HEK293 (cell line): ENCODE results near the gene NOL4L.

Source experiments
- CTCF ChIA-PET: fragments of 350-600 bp; formaldehyde crosslinking; extraction: SDS; loops from one replicate; lab custom pipeline; 2021; ENCODE audit warnings: antibody characterized with exemption; lab: Yijun Ruan, JAX
- POLR2A ChIA-PET: fragments of 300-600 bp; formaldehyde crosslinking; extraction: SDS; loops from one replicate; lab custom pipeline; 2020; ENCODE audit warnings: antibody characterized with exemption, inconsistent platforms; lab: Yijun Ruan, JAX
- H3K27ac ChIP-seq: fragments of 200-500 bp; sonication (Bioruptor generic); 2 replicates; pipeline ENCODE4 v1.5.1; 2014; ENCODE audit warnings: low read depth, low read length, control low read depth, inconsistent platforms; ENCODE audit errors: extremely low read depth
- H3K36me3 ChIP-seq, 2 experiments: fragments of 200-500 bp in 1 of 2; sonication (Bioruptor generic) in 1 of 2; 1 replicate in 1 of 2; 2 replicates in 1 of 2; pipeline ENCODE4 v1.5.1; 2014 to 2017; ENCODE audit warnings: inconsistent platforms in 2 of 2, low read length in 2 of 2; ENCODE audit not compliant: control insufficient read depth in 2 of 2, insufficient read depth in 1 of 2
- H3K4me1 ChIP-seq: fragments of 200-500 bp; sonication (Bioruptor generic); 2 replicates; pipeline ENCODE4 v1.5.1; 2014; ENCODE audit warnings: mild to moderate bottlenecking, low read length, inconsistent platforms; ENCODE audit not compliant: control insufficient read depth, insufficient read depth
- H3K4me3 ChIP-seq: 2 replicates; pipeline ENCODE4 v1.5.1; 2011; ENCODE audit warnings: low read depth, mild to moderate bottlenecking, control low read depth, low read length, moderate library complexity
- H3K9me3 ChIP-seq: fragments of 200-500 bp; sonication (Bioruptor generic); 2 replicates; pipeline ENCODE4 v1.5.1; 2014; ENCODE audit warnings: low read depth, low read length, inconsistent platforms; ENCODE audit not compliant: control insufficient read depth, insufficient read depth
- GLI2 ChIP-seq: fragments of 450-650 bp; formaldehyde crosslinking; IDR thresholded peaks from 2 replicates; pipeline ENCODE4; 2017; ENCODE audit warnings: missing biosample characterization, missing genetic modification characterization, low read depth, borderline replicate concordance
- YY1 ChIP-seq: fragments of 450-650 bp; formaldehyde crosslinking; IDR thresholded peaks from 2 replicates; pipeline ENCODE4 v1.5.1; 2018; ENCODE audit warnings: missing biosample characterization, missing genetic modification characterization
- ZFP69B ChIP-seq: fragments of 450-650 bp; formaldehyde crosslinking; IDR thresholded peaks from 2 replicates; pipeline ENCODE4 v1.5.1; 2016; ENCODE audit warnings: missing biosample characterization, missing genetic modification characterization
- ZNF175 ChIP-seq: fragments of 450-650 bp; formaldehyde crosslinking; IDR thresholded peaks from 2 replicates; pipeline ENCODE4 v1.5.1; 2016; ENCODE audit warnings: missing biosample characterization, missing genetic modification characterization
- ZNF37A ChIP-seq: fragments of 450-650 bp; IDR thresholded peaks from 2 replicates; pipeline ENCODE4 v1.5.1; 2018; ENCODE audit warnings: missing biosample characterization, missing genetic modification characterization
- ZNF391 ChIP-seq: fragments of 450-650 bp; formaldehyde crosslinking; IDR thresholded peaks from 2 replicates; pipeline ENCODE4 v1.5.1; 2016; ENCODE audit warnings: low read depth, missing biosample characterization, missing genetic modification characterization, borderline replicate concordance
- ZNF426 ChIP-seq: fragments of 450-650 bp; formaldehyde crosslinking; IDR thresholded peaks from 2 replicates; pipeline ENCODE4 v1.5.1; 2017; ENCODE audit warnings: missing biosample characterization, missing genetic modification characterization, mild to moderate bottlenecking, inconsistent platforms, moderate library complexity
- ZNF585B ChIP-seq: fragments of 450-650 bp; formaldehyde crosslinking; IDR thresholded peaks from 2 replicates; pipeline ENCODE4 v1.5.1; 2016; ENCODE audit warnings: missing biosample characterization, missing genetic modification characterization
- ZNF596 ChIP-seq: fragments of 450-650 bp; IDR thresholded peaks from 2 replicates; pipeline ENCODE4 v1.5.0; 2018; ENCODE audit warnings: missing biosample characterization, mild to moderate bottlenecking, missing genetic modification characterization, moderate library complexity
- ZNF600 ChIP-seq: fragments of 450-650 bp; formaldehyde crosslinking; IDR thresholded peaks from 2 replicates; pipeline ENCODE4 v1.5.1; 2016; ENCODE audit warnings: missing biosample characterization, missing genetic modification characterization
- ZNF621 ChIP-seq: fragments of 450-650 bp; formaldehyde crosslinking; IDR thresholded peaks from 2 replicates; pipeline ENCODE4 v1.5.1; 2017; ENCODE audit warnings: missing biosample characterization, missing genetic modification characterization
- ZNF654 ChIP-seq: fragments of 450-650 bp; formaldehyde crosslinking; IDR thresholded peaks from 2 replicates; pipeline ENCODE4 v1.5.1; 2016; ENCODE audit warnings: low read depth, missing biosample characterization, missing genetic modification characterization
- ZSCAN30 ChIP-seq: fragments of 450-650 bp; IDR thresholded peaks from 2 replicates; pipeline ENCODE4 v1.5.1; 2018; ENCODE audit warnings: missing biosample characterization, mild to moderate bottlenecking, missing genetic modification characterization, moderate library complexity
- TF ChIP-seq, protein P1 (sequence below): fragments of 450-650 bp; formaldehyde crosslinking; IDR thresholded peaks from 2 replicates; pipeline ENCODE4 v1.5.1; 2016; ENCODE audit warnings: missing biosample characterization, missing genetic modification characterization
- TF ChIP-seq, protein P2 (sequence below): fragments of 450-650 bp; formaldehyde crosslinking; IDR thresholded peaks from 2 replicates; pipeline ENCODE4 v1.5.1; 2016; ENCODE audit warnings: missing biosample characterization, missing genetic modification characterization
- TF ChIP-seq, protein P3 (sequence below): fragments of 450-650 bp; formaldehyde crosslinking; IDR thresholded peaks from 2 replicates; pipeline ENCODE4; 2016; ENCODE audit warnings: missing biosample characterization, missing genetic modification characterization
- TF ChIP-seq, protein P4 (sequence below): fragments of 450-650 bp; formaldehyde crosslinking; IDR thresholded peaks from 2 replicates; pipeline ENCODE4 v1.5.1; 2016; ENCODE audit warnings: missing biosample characterization, missing genetic modification characterization

Gene NOL4L

DNA sequence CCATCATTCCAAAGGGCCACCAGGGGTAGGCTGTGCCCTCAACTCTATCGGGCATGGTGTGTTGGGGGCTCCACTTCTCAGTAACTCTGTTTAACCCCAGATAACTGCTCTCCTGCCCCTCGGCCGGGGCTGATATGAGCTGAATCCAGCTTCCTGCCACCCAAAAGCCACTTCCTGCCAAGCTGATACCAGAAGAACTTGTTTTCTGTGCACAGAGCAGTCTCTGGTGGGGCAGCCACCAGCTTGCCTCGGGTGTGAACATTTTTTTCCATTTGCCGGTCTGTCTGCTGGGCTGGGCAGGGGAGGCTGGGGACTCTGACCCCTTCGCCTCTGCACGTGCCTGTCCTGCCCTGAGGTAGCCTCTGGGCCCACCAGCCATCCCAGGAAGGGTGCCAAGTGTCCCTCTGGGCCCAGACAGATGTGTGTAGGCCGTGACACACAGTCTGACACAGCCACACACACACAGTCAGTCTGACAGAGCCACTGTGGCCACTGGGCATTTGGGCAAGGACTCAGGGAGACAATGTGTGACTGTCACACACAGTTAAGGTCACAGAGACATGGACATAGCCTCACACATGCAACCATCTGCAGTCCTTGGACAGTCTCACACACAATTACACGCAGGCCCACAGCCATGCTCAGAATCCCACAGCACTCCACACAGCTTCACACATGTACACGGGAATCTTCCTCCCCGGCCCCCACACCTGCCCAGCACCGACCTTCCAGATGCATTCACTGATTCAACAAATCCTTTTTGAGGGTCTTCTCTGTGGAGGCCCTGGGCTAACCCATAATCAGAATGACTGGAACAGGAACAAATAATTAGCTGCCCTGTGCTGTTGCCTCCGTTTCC lies 45.1 kb downstream of the NOL4L start:
- Histone ChIP-seq H3K4me3 (no peak overlapping the region), H3K36me3 (no peaks in the 10 kb centered on the region), H3K27ac (no peak overlapping the region), H3K4me1 (0 out of 2 replicates have a peak, but pooled peaks cover under 1% of the 10 kb centered on the region), H3K9me3 (no peaks in the 10 kb centered on the region)
- ChIA-PET CTCF (interaction anchor here (1.9 kb wide), 1 partner anchor 18 kb away, joined by 6 read pairs; no protein-coding TSS in a partner anchor), POLR2A (no interaction called here)
- TF ChIP-seq ZSCAN30 (tag by site-specific recombination) (no peak), YY1 (no peak), ZNF621 (no peak), ZNF585B (tag by site-specific recombination) (no peak), GLI2 (tag by site-specific recombination) (no peak), ZNF175 (tag by site-specific recombination) (no peak), ZNF37A (tag by site-specific recombination) (no peak), ZNF426 (no peak), ZNF600 (tag by site-specific recombination) (no peak), ZNF596 (tag by site-specific recombination) (no peak)
- TF ChIP-seq, protein P1, sequence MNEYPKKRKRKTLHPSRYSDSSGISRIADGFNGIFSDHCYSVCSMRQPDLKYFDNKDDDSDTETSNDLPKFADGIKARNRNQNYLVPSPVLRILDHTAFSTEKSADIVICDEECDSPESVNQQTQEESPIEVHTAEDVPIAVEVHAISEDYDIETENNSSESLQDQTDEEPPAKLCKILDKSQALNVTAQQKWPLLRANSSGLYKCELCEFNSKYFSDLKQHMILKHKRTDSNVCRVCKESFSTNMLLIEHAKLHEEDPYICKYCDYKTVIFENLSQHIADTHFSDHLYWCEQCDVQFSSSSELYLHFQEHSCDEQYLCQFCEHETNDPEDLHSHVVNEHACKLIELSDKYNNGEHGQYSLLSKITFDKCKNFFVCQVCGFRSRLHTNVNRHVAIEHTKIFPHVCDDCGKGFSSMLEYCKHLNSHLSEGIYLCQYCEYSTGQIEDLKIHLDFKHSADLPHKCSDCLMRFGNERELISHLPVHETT (tag by site-specific recombination) = no peak
- TF ChIP-seq, protein P2, sequence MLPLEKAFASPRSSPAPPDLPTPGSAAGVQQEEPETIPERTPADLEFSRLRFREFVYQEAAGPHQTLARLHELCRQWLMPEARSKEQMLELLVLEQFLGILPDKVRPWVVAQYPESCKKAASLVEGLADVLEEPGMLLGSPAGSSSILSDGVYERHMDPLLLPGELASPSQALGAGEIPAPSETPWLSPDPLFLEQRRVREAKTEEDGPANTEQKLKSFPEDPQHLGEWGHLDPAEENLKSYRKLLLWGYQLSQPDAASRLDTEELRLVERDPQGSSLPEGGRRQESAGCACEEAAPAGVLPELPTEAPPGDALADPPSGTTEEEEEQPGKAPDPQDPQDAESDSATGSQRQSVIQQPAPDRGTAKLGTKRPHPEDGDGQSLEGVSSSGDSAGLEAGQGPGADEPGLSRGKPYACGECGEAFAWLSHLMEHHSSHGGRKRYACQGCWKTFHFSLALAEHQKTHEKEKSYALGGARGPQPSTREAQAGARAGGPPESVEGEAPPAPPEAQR (tag by site-specific recombination) = no peak

DNA sequence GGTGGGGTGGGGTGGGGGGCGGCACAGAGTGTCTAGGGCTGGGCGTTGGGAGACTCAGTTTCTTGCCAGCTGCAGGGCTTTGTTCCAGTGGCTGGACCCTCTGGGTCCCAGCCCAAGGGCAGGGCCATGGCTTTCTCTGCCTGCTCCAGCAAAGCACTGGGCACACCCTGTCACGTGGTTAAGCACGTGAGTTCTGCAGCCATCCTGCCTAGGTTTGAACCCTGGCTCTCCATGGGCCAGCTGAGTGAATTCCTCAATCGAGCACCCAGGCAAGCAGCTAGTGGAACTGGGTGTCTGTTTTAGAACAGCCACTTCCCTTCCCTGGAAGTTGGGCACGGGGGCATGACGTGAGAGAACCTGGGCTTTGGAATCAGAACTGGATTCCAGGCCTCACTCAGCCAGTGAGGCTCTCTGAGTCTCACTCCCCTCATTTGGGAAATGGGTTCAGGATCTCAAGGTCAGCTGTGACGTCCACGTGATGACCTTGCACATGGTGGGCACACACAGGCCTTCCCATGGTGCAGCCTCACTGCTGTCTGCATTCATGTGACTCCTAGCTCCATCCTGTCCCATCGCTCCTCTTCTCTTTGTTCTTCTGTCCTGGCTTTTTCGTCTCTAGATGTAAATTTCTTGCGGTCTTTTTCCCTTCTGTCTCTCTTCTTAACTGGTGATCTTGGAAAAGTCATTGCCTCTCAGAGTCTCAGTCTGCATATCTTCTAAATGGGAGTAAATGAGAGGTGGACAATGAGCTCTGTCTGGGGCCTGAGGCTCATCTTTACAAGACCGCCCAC lies 45.9 kb downstream of the NOL4L start:
- ChIA-PET POLR2A (no interaction called here), CTCF (interaction anchor here (0.6 to 1.9 kb wide), 2 partner anchors 11 to 17 kb away, joined by 6 read pairs; no protein-coding TSS in a partner anchor)
- Histone ChIP-seq H3K9me3 (no peaks in the 10 kb centered on the region), H3K36me3 (no peaks in the 10 kb centered on the region), H3K27ac (no peak overlapping the region), H3K4me3 (no peak overlapping the region), H3K4me1 (0 out of 2 replicates have a peak, but pooled peaks cover 4% of the 10 kb centered on the region)
- TF ChIP-seq ZFP69B (tag by site-specific recombination) (no peak), ZNF391 (no peak)
- TF ChIP-seq, protein P3, sequence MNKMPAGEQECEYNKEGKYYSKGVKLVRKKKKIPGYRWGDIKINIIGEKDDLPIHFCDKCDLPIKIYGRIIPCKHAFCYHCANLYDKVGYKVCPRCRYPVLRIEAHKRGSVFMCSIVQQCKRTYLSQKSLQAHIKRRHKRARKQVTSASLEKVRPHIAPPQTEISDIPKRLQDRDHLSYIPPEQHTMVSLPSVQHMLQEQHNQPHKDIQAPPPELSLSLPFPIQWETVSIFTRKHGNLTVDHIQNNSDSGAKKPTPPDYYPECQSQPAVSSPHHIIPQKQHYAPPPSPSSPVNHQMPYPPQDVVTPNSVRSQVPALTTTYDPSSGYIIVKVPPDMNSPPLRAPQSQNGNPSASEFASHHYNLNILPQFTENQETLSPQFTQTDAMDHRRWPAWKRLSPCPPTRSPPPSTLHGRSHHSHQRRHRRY (tag by site-specific recombination) = no peak

DNA sequence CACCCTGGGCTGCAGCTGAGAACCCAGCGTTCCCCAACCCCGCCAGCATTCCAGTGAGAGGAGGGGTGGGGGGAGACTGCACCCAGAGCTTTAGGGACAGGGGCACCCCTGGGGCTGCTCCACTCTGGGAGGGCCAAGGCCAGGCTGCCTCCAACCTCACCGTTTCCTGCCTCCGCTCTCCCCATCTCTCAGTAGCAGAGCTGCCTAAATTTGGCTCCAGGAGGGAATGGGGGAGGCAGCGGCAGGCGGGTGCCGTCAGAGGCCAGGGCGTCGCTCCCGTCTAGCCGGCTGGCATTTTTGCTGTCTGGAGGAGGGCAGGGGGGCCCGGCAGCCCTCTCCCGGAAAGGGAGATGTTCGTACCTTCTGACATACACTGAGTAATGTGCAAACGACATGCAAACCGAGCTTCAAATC lies 46.6 kb downstream of the NOL4L start:
- ChIA-PET POLR2A (no interaction called here), CTCF (interaction anchor here (1.9 kb wide), 1 partner anchor 16 kb away, joined by 6 read pairs; no protein-coding TSS in a partner anchor)
- H3K27ac ChIP-seq = no peak overlapping the region
- no peaks in the 10 kb centered on the region for H3K9me3 ChIP-seq
- TF ChIP-seq, protein P4, sequence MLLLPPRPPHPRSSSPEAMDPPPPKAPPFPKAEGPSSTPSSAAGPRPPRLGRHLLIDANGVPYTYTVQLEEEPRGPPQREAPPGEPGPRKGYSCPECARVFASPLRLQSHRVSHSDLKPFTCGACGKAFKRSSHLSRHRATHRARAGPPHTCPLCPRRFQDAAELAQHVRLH (tag by site-specific recombination) = no peak
- no peak for TF ChIP-seq ZNF654 (tag by site-specific recombination)
- 0 out of 2 replicates have a peak, but pooled peaks cover 4% of the 10 kb centered on the region for H3K4me1 ChIP-seq
- no peaks in the 10 kb centered on the region for H3K36me3 ChIP-seq
- H3K4me3 ChIP-seq = no peak overlapping the region
